ENCODE measurements around the gene RNF212.

DNA sequence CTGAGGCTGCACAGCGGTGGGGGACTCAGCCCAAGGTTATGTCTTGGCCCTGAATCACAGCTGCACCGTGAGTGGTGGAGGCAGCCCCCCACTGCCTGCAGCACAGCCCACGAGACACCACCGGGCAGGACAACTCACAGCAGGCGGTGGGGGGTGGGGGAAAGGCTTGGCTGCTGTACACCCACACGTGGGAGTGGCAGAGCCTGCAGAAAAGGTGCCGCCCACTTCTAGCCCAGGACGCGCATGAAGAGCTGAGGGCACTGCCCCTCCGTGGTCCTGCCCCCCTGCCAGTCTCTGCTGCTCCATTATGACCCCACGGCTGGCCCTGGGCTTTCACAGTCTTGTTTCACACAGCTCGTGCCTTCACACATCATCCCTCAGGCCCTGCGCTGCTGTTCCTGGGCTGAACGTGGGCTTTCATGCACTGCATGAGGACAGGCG lies 61.1 kb downstream of the RNF212 start:
- TF ChIP-seq ZNF10 (CRISPR knock-in tag; IDR thresholded peaks at IDR 0.05; ENCODE audit: borderline replicate concordance, low read depth) = no peak
- TF ChIP-seq FOXP4 (CRISPR knock-in tag; IDR thresholded peaks at IDR 0.05) = no peak
- TF ChIP-seq DPF2 (CRISPR knock-in tag; IDR thresholded peaks at IDR 0.05; ENCODE audit: borderline replicate concordance, low read depth) = no peak
- TF ChIP-seq ZNF292 (CRISPR knock-in tag; IDR thresholded peaks at IDR 0.05; ENCODE audit: borderline replicate concordance, low read depth) = no peak
- TF ChIP-seq CENPX (CRISPR knock-in tag; IDR thresholded peaks at IDR 0.05) = no peak
- TF ChIP-seq RAD21 (CRISPR knock-in tag; IDR thresholded peaks at IDR 0.05) = no peak
- TF ChIP-seq TCF7 (IDR thresholded peaks at IDR 0.05; ENCODE audit: low read depth) = no peak
- TF ChIP-seq RXRA (CRISPR knock-in tag; IDR thresholded peaks at IDR 0.05) = no peak
- no peak for TF ChIP-seq ZBTB37 (CRISPR knock-in tag; IDR thresholded peaks at IDR 0.05)
- TF ChIP-seq POLR2AphosphoS5 (IDR thresholded peaks at IDR 0.05; ENCODE audit: low read depth, low read length) = no peak
- TF ChIP-seq HNRNPK (IDR thresholded peaks at IDR 0.05; ENCODE audit: low read depth, low read length, poor library complexity, severe bottlenecking) = no peak
- no peak for TF ChIP-seq EZH2 (conservative IDR thresholded peaks at IDR 0.05; ENCODE audit: low read depth, low read length)
- TF ChIP-seq, protein P1, sequence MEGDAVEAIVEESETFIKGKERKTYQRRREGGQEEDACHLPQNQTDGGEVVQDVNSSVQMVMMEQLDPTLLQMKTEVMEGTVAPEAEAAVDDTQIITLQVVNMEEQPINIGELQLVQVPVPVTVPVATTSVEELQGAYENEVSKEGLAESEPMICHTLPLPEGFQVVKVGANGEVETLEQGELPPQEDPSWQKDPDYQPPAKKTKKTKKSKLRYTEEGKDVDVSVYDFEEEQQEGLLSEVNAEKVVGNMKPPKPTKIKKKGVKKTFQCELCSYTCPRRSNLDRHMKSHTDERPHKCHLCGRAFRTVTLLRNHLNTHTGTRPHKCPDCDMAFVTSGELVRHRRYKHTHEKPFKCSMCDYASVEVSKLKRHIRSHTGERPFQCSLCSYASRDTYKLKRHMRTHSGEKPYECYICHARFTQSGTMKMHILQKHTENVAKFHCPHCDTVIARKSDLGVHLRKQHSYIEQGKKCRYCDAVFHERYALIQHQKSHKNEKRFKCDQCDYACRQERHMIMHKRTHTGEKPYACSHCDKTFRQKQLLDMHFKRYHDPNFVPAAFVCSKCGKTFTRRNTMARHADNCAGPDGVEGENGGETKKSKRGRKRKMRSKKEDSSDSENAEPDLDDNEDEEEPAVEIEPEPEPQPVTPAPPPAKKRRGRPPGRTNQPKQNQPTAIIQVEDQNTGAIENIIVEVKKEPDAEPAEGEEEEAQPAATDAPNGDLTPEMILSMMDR (CRISPR knock-in tag; IDR thresholded peaks at IDR 0.05) = no peak
- TF ChIP-seq EHMT2 (IDR thresholded peaks at IDR 0.05; ENCODE audit: borderline replicate concordance, low read depth, low read length) = no peak

Measured in HepG2 (cell line).